ENCODE results near the gene METAP1D. TPM values are rescaled to one million over a fixed set of nuclear protein-coding genes. Genes with fewer than 3 reads are reported as not detected.

METAP1D gene
- 2.7 to 3.2 TPM (median 3.0 TPM) in 5 replicates for total RNA-seq (2022; extraction: Qiagen RNA extraction; ENCODE audit: low read depth)

GRCh38 chr2:171999604-172000469, at the start of gene METAP1D:
Gene METAP1D, plus strand, starts transcription at chr2:171999953. Its CDS starts 17 bp downstream, at chr2:171999970.

GRCh38 chr2:172085460-172086159, 85.9 kb downstream of the METAP1D start, which contains the start of gene DLX1:
Gene DLX1, plus strand, starts transcription at chr2:172085507. Its CDS starts 171 bp downstream, at chr2:172085678.

GRCh38 chr2:172102391-172103359, 102.9 kb downstream of the METAP1D start, which contains the start of gene DLX2:
Gene DLX2, minus strand, starts transcription at chr2:172102900. Its CDS starts 362 bp downstream, at chr2:172102538.

Other genes starting within 250 kb of the METAP1D start
- gene SLC25A12, start 105.7 kb upstream of the METAP1D start, total RNA-seq (2022; extraction: Qiagen RNA extraction; ENCODE audit: low read depth): 12.3 to 16.3 TPM (median 14.8 TPM) in 5 replicates
- gene HAT1, start 77.5 kb upstream of the METAP1D start, total RNA-seq (2022; extraction: Qiagen RNA extraction; ENCODE audit: low read depth): 70.1 to 88.9 TPM (median 78.8 TPM) in 5 replicates
- gene DLX1, start 85.6 kb downstream of the METAP1D start, total RNA-seq (2022; extraction: Qiagen RNA extraction; ENCODE audit: low read depth): 3.6 to 4.2 TPM (median 3.9 TPM) in 5 replicates
- 0.61 to 0.89 TPM (median 0.74 TPM) in 5 replicates for gene DLX2, start 102.9 kb downstream of the METAP1D start, total RNA-seq (2022; extraction: Qiagen RNA extraction; ENCODE audit: low read depth)